Thyroid gland (tissue), 4 donors: ENCODE measurements around the gene PCDHB4.
"Not testable (repeated sequence)": the region's sequence is repeated elsewhere in the genome, so short reads cannot be mapped to it uniquely, and the experiment has no call there.

Source experiments
- POLR2A ChIP-seq, 2 donors: fragments of 450-650 bp; IDR thresholded peaks; one replicate each; pipeline ENCODE4 v1.6.1; 2017; ENCODE audit warnings: antibody characterized with exemption in 2 of 2, mild to moderate bottlenecking in 2 of 2, moderate library complexity in 1 of 2
- TF ChIP-seq, protein P1 (sequence below), 6 experiments: fragments of 200-600 bp in 3 of 6; fragments of 450-650 bp in 3 of 6; sonication (generic) in 3 of 6; IDR thresholded peaks; one replicate each; pipeline ENCODE4 v1.5.1; 2016 to 2019; ENCODE audit warnings: antibody characterized with exemption in 6 of 6, mild to moderate bottlenecking in 2 of 6, inconsistent platforms in 1 of 6, moderate library complexity in 1 of 6

DNA sequence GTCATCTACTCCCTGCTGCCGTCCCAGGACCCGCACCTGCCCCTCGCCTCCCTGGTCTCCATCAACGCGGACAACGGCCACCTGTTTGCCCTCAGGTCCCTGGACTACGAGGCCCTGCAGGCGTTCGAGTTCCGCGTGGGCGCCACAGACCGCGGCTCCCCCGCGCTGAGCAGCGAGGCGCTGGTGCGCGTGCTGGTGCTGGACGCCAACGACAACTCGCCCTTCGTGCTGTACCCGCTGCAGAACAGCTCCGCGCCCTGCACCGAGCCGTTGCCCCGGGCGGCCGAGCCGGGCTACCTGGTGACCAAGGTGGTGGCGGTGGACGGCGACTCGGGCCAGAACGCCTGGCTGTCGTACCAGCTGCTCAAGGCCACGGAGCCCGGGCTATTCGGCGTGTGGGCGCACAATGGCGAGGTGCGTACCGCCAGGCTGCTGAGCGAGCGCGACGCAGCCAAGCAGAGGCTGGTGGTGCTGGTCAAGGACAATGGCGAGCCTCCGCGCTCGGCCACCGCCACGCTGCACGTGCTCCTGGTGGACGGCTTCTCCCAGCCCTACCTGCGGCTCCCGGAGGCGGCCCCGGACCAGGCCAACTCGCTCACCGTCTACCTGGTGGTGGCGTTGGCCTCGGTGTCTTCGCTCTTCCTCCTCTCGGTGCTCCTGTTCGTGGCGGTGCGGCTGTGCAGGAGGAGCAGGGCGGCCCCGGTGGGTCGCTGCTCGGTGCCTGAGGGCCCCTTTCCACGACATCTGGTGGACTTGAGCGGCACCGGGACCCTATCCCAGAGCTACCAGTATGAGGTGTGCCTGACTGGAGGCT, 52.9 kb downstream of the PCDHB4 start:
- TF ChIP-seq, protein P1, sequence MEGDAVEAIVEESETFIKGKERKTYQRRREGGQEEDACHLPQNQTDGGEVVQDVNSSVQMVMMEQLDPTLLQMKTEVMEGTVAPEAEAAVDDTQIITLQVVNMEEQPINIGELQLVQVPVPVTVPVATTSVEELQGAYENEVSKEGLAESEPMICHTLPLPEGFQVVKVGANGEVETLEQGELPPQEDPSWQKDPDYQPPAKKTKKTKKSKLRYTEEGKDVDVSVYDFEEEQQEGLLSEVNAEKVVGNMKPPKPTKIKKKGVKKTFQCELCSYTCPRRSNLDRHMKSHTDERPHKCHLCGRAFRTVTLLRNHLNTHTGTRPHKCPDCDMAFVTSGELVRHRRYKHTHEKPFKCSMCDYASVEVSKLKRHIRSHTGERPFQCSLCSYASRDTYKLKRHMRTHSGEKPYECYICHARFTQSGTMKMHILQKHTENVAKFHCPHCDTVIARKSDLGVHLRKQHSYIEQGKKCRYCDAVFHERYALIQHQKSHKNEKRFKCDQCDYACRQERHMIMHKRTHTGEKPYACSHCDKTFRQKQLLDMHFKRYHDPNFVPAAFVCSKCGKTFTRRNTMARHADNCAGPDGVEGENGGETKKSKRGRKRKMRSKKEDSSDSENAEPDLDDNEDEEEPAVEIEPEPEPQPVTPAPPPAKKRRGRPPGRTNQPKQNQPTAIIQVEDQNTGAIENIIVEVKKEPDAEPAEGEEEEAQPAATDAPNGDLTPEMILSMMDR (IDR thresholded peaks at IDR 0.05): not testable (repeated sequence)
- TF ChIP-seq POLR2A (IDR thresholded peaks at IDR 0.05): not testable (repeated sequence)
